Activated T-helper 1 cell treated with anti-CD3 and anti-CD28 coated beads, Interleukin-12 subunit alpha, Interleukin-12 subunit beta, Interleukin-2, Interleukin-4 antibody, amounts not matched to agents 30 ng/mL and 10 ng/mL and 1 ng/mL, durations not matched to agents 14 hours and 24 hours and 36 hours (primary cell): ENCODE results near the gene LTBP1. TPM values are rescaled to one million over a fixed set of nuclear protein-coding genes. Genes with fewer than 3 reads are reported as not detected.
"Not testable (repeated sequence)": the region's sequence is repeated elsewhere in the genome, so short reads cannot be mapped to it uniquely, and the experiment has no call there.

ENCODE experiments used
- DNase-seq: peaks from one replicate; pipeline ENCODE4 v3.0.0; 2021; ENCODE audit warnings: low spot score
- H3K27ac Mint-ChIP-seq: one replicate; pipeline ENCODE4 v1.8.0; 2021; ENCODE audit warnings: mild to moderate bottlenecking, mixed read lengths
- H3K27me3 Mint-ChIP-seq: one replicate; pipeline ENCODE4 v1.8.0; 2022; ENCODE audit warnings: mild to moderate bottlenecking, moderate library complexity, mixed read lengths; ENCODE audit not compliant: insufficient read depth
- H3K36me3 Mint-ChIP-seq: one replicate; pipeline ENCODE4 v1.8.0; 2021; ENCODE audit warnings: low read depth, mixed read lengths
- H3K4me1 Mint-ChIP-seq: one replicate; pipeline ENCODE4 v1.8.0; 2021; ENCODE audit warnings: low read depth, mixed read lengths
- H3K4me3 Mint-ChIP-seq: one replicate; pipeline ENCODE4 v1.8.0; 2021; ENCODE audit warnings: mild to moderate bottlenecking, moderate library complexity, mixed read lengths
- H3K9me3 Mint-ChIP-seq: one replicate; pipeline ENCODE4 v1.8.0; 2021; ENCODE audit warnings: mixed read lengths
- intact Hi-C: fragments of 100-400 bp; cut with micrococcal nuclease; formaldehyde crosslinking; loops from one replicate; pipeline ENCODE4 v1.15.1; 2024
- total RNA-seq: library from RNA; stranded (reverse); gene quantifications from 2 replicates; pipeline ENCODE4 v1.2.3, GENCODE V29; 2022

Gene LTBP1
- total RNA-seq, 1 donor from 2014 or later = 0.26 TPM

DNA sequence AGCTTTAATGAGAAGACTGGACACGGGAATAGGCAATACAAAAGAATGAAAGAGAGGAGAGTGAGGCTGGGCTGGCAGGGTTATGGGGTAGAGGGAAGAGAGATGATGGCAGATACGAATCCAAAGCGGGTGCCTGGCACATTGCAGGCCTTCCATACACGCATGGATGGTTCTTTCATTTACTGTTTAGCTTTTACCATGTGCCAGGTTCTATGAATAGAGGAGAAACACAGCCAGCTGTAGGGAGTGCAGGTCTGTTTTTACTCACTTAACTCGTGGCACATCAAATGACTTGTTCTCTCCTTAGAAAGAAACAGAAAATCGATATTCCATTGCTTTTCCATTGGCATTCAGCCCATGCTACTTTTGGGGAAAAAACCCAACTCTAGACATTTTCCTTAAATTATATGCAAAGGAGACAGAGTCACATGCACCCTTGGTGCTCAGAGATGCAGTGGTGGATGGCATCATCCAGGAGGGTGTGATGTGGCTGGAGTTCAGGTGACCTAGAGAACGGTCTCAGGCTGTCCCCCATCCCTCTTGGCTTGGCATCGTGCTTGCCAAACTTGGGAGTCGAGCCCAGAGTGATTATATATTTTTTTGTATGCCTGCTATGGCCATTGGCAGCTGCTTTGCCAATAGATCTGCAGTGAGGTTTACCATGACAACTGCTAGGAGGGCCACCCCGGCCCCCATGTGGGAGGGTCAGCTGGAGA, 6.2 kb downstream of the LTBP1 start:
- no peak for DNase-seq
- Mint-ChIP-seq H3K27me3 (peaks cover 25% of the 10 kb centered on the region), H3K27ac (no peak overlapping the region), H3K9me3 (no peaks in the 10 kb centered on the region), H3K4me1 (peaks cover 3% of the 10 kb centered on the region), H3K4me3 (no peak overlapping the region), H3K36me3 (no peaks in the 10 kb centered on the region)
- intact Hi-C loops = no loop called here

DNA sequence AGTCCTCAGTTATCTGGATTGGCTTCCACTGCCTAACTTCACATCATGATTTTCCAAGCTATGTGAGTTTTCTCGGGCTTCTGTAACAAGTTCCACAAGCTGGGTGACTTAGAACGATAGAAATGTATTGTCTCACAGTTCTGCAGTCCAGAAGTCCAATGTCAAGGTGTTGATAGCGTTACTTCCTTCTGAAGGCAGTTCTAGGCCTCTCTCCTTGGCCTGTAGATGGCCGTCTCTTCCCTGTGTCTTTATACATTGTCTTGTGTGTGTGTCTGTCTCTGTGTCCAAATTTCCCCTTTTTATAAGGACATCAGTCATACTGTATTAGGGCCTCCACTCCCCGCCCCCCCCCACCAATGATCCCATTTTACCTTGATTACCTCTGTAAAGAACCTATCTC, 7.5 kb downstream of the LTBP1 start:
- Mint-ChIP-seq H3K36me3 (no peaks in the 10 kb centered on the region), H3K4me3 (no peak overlapping the region), H3K4me1 (peaks cover 3% of the 10 kb centered on the region), H3K9me3 (no peaks in the 10 kb centered on the region), H3K27me3 (peaks cover 16% of the 10 kb centered on the region), H3K27ac (no peak overlapping the region)
- intact Hi-C loops = no loop called here
- no peak for DNase-seq

DNA sequence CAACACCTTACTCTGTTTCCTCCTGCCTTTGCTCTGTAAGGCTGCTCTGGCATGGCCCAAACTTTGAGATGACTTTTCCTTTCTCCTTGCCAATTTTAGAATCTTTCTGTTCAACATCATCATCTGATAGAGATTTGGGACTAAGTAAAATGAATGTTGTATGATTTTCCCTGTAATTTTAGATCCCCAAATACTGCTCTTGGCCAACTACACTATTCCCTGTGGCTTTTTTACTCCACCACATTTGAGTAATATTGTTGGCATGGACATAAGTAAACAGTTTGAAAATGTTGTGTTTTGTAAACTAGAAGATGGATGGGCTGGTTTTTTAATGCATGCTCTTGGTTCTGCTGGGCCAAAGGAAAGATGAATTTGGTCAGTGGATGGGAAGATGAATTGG, 12.1 kb downstream of the LTBP1 start:
- no peak for DNase-seq
- H3K36me3 Mint-ChIP-seq = no peaks in the 10 kb centered on the region
- no peaks in the 10 kb centered on the region for H3K4me1 Mint-ChIP-seq
- intact Hi-C loops = no loop called here
- H3K27ac Mint-ChIP-seq = no peak overlapping the region
- H3K27me3 Mint-ChIP-seq = peaks cover 8% of the 10 kb centered on the region
- H3K9me3 Mint-ChIP-seq = no peaks in the 10 kb centered on the region
- H3K4me3 Mint-ChIP-seq = no peak overlapping the region

GRCh38 chr2:32960238-32960637, 13.5 kb downstream of the LTBP1 start:
- Mint-ChIP-seq H3K27me3 (peaks cover 10% of the 10 kb centered on the region), H3K4me1 (no peaks in the 10 kb centered on the region), H3K36me3 (no peaks in the 10 kb centered on the region), H3K27ac (no peak overlapping the region), H3K4me3 (no peak overlapping the region), H3K9me3 (no peaks in the 10 kb centered on the region)
- intact Hi-C loops = no loop called here
- no peak for DNase-seq

DNA sequence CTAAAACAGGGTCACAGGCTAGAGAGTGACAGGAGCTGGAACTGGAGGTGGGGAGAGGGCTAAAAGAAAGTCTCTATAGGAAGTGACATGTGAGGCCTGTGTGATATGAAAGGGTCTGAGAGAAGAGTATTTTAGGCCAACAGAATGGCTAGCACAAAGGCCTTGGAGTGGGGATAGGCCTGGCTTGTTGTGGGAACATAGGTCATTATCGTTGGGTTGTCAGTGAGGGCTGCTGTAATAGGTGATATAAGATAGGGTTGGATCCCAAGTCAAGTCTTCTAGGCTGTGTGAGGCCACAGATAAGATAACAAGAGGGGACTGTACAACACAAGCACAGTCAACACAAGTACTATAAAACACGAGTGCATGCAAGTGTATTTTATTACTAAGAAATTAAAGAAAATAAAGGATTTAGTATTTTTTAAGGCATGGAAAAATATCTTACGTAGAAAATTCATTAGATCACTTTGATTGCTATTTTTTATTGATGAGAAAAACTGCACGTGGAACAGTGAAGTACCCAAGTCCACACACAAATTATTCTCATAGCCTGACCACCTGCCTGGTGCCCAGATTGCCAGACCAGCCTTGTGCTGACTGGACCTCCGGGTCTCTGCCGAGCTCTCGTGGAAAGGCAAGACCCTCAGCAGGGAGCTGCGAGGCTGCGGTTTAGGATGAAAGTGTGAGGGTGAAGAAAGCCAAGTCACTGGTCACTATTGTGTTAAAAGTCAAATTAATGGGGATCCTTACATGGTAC, 14.1 kb downstream of the LTBP1 start:
- intact Hi-C loops = no loop called here
- Mint-ChIP-seq H3K27me3 (peaks cover 12% of the 10 kb centered on the region), H3K27ac (no peak overlapping the region), H3K36me3 (no peaks in the 10 kb centered on the region), H3K4me1 (no peaks in the 10 kb centered on the region), H3K4me3 (no peak overlapping the region), H3K9me3 (no peaks in the 10 kb centered on the region)
- DNase-seq = no peak

DNA sequence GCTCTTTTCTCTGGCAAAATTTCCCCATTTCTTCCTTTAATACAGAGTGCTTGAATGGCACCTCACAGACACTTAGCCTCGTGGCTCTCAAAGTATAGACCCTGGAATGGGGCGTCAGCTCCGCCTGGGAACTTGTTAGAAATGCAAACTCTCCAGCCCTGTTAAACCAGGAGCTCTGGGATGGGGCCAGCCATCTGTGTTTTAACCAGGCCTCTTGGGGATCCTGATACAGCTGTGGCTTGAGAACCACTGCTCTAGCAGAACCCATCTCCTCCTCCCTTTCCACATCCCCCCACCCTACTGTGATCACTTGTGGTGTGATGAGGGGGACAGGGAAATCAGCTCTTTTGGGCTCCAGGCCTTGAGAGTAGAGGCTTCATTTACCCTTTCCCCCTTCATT, 15.9 kb downstream of the LTBP1 start:
- H3K9me3 Mint-ChIP-seq = no peaks in the 10 kb centered on the region

GRCh38 chr2:32963941-32964340, 17.2 kb downstream of the LTBP1 start:
- Mint-ChIP-seq H3K36me3 (no peaks in the 10 kb centered on the region), H3K4me1 (no peaks in the 10 kb centered on the region), H3K27ac (no peak overlapping the region), H3K9me3 (no peaks in the 10 kb centered on the region), H3K4me3 (no peak overlapping the region), H3K27me3 (peaks cover 7% of the 10 kb centered on the region)
- intact Hi-C loops = no loop called here
- no peak for DNase-seq

More for the DNA sequence above, 15.9 kb downstream of the LTBP1 start:
- intact Hi-C loops = no loop called here
- H3K4me3 Mint-ChIP-seq = no peak overlapping the region
- H3K4me1 Mint-ChIP-seq = no peaks in the 10 kb centered on the region
- H3K36me3 Mint-ChIP-seq = no peaks in the 10 kb centered on the region
- no peak overlapping the region for H3K27ac Mint-ChIP-seq
- DNase-seq = no peak
- peaks cover 8% of the 10 kb centered on the region for H3K27me3 Mint-ChIP-seq

GRCh38 chr2:32965523-32966171, 18.9 kb downstream of the LTBP1 start:
- Mint-ChIP-seq H3K27ac (no peak overlapping the region), H3K27me3 (peaks cover 5% of the 10 kb centered on the region), H3K4me1 (no peaks in the 10 kb centered on the region), H3K4me3 (no peak overlapping the region), H3K36me3 (no peaks in the 10 kb centered on the region), H3K9me3 (no peaks in the 10 kb centered on the region)
- intact Hi-C loops = no loop called here
- no peak for DNase-seq

DNA sequence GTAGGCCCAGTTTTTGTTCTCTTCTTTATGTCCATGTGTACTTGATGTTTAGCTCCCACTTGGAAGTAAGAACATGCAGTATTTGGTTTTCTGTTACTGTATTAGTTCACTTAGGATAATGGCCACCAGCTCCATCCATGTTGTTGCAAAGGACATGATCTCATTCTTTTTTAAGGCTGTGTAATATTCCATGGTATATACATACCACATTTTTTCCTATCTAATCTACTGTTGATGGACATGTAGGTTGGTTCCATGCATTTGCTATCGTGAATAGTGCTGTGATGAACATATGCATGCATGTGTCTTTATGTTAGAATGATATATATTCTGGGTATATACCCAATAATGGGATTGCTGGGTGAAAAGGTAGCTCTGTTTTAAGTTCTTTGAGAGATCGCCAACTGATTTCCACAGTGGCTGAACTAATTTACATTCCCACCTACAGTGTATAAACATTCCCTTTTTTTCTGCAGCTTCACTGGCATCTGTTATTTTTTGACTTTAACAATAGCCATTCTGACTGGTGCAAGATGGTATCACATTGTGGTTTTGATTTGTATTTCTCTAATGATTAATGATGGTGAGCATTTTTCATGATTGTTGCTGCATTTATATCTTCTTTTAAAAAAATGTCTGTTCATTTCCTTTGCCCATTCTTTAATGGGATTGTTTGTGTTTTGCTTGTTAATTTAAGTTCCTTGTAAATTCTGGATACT, 22.9 kb downstream of the LTBP1 start:
- Mint-ChIP-seq H3K27me3 (peaks cover 7% of the 10 kb centered on the region), H3K4me3 (no peak overlapping the region), H3K4me1 (no peaks in the 10 kb centered on the region), H3K9me3 (peaks cover 3% of the 10 kb centered on the region), H3K36me3 (no peaks in the 10 kb centered on the region), H3K27ac (no peak overlapping the region)
- no peak for DNase-seq
- intact Hi-C loops = no loop called here

DNA sequence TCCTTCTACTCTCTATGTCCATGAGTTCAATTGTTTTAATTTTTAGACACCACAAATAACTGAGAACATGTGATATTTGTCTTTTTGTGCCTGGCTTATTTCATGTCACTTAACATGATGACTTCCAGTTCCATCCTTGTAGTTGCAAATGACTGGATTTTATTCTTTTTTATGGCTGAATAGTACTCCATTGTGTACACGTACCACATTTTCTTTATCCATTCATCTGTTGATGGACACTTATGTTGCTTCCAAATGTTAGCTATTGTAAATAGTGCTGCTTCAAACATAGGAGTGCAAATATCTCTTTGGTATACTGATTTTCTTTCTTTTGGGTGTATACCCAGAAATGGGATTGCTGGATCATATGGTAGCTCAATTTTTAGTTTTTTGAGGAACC, 27.0 kb downstream of the LTBP1 start:
- H3K9me3 Mint-ChIP-seq, H3K4me1 Mint-ChIP-seq, H3K4me3 Mint-ChIP-seq, H3K27ac Mint-ChIP-seq, intact Hi-C loops, DNase-seq, H3K36me3 Mint-ChIP-seq, H3K27me3 Mint-ChIP-seq: not testable (repeated sequence)

DNA sequence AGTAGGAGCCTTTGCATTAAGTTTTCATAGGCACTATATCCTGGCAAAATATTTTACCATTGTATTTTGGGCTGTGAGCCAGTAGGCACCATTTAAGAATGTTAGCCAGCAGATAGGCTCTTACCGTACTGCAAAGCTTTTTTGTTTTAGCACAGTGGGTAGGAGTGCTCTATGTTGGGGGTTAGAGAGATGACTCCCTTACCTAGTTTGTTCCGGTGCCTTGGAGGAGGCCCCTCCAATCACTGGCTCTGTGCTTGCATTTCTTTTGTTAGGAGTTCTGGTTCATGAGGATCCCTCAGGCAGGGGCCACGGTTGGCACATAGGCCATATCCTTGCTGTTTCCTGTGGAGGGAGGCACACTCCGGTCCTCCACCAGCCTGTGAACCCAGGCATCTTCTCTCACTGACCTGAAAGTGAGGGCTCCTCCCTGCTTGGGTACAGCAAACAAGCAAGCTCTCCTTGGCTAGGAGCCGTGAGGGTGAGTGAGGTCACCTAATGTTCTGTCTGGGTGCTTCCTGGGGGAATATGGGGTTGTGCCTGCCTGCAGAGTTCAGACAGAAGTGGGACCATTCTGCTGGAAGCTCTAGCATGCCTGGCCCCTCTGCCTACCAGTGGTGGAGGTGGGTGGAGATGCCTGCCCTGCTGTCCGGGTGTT, 29.8 kb downstream of the LTBP1 start:
- intact Hi-C loops = no loop called here
- H3K27ac Mint-ChIP-seq = no peak overlapping the region
- H3K4me1 Mint-ChIP-seq = no peaks in the 10 kb centered on the region
- H3K36me3 Mint-ChIP-seq = no peaks in the 10 kb centered on the region
- no peak for DNase-seq
- no peak overlapping the region for H3K4me3 Mint-ChIP-seq
- H3K27me3 Mint-ChIP-seq = peaks cover 8% of the 10 kb centered on the region
- H3K9me3 Mint-ChIP-seq = peaks cover 4% of the 10 kb centered on the region

DNA sequence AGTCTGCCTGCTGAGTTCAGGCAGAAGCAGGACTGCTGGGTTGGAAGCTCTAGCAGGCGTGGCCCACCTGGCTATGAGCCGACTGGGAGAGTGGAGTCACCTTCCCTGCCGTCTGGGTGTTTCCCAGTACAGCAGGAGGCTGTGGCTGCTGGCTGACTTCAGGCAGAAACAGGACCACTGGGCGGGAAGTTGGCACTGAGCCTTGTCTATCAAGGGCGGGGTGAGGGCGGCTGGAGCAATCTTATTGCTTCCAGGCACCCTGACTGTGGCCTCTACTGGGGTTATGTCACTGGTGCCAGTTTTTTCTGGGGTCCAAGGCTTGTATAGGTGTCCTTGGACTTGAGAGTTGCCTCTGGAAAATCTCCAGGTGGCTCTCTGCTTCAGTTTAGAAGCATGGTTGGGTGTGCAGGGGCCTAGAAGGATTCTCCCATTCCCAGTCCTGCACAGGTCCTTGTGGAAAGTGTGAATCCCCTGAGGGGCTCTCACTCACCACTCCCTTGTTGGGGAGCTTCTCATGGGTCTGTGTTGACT, 30.5 kb downstream of the LTBP1 start:
- intact Hi-C loops = no loop called here
- H3K27ac Mint-ChIP-seq = no peak overlapping the region
- H3K36me3 Mint-ChIP-seq = no peaks in the 10 kb centered on the region
- peaks cover 4% of the 10 kb centered on the region for H3K9me3 Mint-ChIP-seq
- H3K4me1 Mint-ChIP-seq = no peaks in the 10 kb centered on the region
- no peak for DNase-seq
- H3K4me3 Mint-ChIP-seq = no peak overlapping the region
- peaks cover 8% of the 10 kb centered on the region for H3K27me3 Mint-ChIP-seq
